ENCODE results near the gene PHC2. TPM values are rescaled to one million over a fixed set of nuclear protein-coding genes. Genes with fewer than 3 reads are reported as not detected.

Gene PHC2
- total and polyA plus RNA-seq, 2 of the 13 experiments (the other 11 are each of a cell fraction or from before 2014, with no cell fraction given) = 52.5 to 84.9 TPM

DNA sequence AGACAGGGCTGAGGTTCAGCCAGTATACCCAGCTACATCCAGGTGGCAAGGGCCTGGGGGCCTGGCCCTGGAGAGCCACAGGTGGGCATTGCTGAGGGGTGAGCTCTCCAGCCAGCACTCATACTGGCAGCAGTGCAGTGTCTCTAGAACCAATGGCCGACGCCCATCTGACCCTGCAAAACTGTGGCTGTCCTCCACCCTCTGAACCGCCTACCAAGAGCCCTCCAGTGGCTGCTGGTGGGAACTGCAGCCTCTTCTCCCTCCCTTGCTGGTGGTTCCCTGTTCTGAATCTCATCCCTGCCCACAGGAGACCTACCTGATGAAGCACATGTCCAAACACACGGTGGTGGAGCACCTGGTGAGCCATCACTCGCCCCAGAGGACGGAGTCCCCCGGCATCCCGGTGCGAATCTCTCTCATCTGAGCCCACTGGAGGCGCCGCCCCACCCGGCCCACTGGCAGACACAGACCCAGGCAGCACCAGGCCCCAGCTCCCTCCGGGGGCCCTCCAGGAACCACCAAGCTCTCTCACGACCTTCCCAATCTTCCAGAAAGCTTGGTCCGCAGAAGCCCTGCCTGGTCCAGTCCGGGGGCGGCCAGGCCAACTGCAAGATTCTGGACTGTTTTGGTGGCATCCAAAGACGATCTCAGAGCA, 132.1 kb downstream of the PHC2 start (continued):
- TF ChIP-seq YEATS4 (CRISPR knock-in tag; IDR thresholded peaks at IDR 0.05; ENCODE audit: borderline replicate concordance) (no peak), PHF5A (CRISPR knock-in tag; IDR thresholded peaks at IDR 0.05; ENCODE audit: low read depth, unreplicated experiment) (no peak), DNMT3B (CRISPR knock-in tag; conservative IDR thresholded peaks at IDR 0.05) (no peak), AGO2 (optimal IDR thresholded peaks at IDR 0.05; ENCODE audit: low read depth, low read length) (peak; percentile 34), TCF12 (IDR thresholded peaks at IDR 0.05) (no peak), TCF12 (CRISPR knock-in tag; IDR thresholded peaks at IDR 0.05) (no peak), JDP2 (CRISPR knock-in tag; IDR thresholded peaks at IDR 0.05; ENCODE audit: borderline replicate concordance) (no peak), TOE1 (CRISPR knock-in tag; IDR thresholded peaks at IDR 0.05) (no peak), SP1 (IDR thresholded peaks at IDR 0.05) (no peak), SP1 (CRISPR knock-in tag; IDR thresholded peaks at IDR 0.05) (peak; percentile 11; the same call in 1 of the 2 replicates), ERF (CRISPR knock-in tag; IDR thresholded peaks at IDR 0.05) (no peak)
- TF ChIP-seq, protein P1, sequence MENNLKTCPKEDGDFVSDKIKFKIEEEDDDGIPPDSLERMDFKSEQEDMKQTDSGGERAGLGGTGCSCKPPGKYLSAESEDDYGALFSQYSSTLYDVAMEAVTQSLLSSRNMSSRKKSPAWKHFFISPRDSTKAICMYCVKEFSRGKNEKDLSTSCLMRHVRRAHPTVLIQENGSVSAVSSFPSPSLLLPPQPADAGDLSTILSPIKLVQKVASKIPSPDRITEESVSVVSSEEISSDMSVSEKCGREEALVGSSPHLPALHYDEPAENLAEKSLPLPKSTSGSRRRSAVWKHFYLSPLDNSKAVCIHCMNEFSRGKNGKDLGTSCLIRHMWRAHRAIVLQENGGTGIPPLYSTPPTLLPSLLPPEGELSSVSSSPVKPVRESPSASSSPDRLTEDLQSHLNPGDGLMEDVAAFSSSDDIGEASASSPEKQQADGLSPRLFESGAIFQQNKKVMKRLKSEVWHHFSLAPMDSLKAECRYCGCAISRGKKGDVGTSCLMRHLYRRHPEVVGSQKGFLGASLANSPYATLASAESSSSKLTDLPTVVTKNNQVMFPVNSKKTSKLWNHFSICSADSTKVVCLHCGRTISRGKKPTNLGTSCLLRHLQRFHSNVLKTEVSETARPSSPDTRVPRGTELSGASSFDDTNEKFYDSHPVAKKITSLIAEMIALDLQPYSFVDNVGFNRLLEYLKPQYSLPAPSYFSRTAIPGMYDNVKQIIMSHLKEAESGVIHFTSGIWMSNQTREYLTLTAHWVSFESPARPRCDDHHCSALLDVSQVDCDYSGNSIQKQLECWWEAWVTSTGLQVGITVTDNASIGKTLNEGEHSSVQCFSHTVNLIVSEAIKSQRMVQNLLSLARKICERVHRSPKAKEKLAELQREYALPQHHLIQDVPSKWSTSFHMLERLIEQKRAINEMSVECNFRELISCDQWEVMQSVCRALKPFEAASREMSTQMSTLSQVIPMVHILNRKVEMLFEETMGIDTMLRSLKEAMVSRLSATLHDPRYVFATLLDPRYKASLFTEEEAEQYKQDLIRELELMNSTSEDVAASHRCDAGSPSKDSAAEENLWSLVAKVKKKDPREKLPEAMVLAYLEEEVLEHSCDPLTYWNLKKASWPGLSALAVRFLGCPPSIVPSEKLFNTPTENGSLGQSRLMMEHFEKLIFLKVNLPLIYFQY (CRISPR knock-in tag; IDR thresholded peaks at IDR 0.05; ENCODE audit: borderline replicate concordance) = no peak
- TF ChIP-seq, protein P2, sequence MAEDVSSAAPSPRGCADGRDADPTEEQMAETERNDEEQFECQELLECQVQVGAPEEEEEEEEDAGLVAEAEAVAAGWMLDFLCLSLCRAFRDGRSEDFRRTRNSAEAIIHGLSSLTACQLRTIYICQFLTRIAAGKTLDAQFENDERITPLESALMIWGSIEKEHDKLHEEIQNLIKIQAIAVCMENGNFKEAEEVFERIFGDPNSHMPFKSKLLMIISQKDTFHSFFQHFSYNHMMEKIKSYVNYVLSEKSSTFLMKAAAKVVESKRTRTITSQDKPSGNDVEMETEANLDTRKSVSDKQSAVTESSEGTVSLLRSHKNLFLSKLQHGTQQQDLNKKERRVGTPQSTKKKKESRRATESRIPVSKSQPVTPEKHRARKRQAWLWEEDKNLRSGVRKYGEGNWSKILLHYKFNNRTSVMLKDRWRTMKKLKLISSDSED (CRISPR knock-in tag; IDR thresholded peaks at IDR 0.05) = no peak
- TF ChIP-seq, protein P3, sequence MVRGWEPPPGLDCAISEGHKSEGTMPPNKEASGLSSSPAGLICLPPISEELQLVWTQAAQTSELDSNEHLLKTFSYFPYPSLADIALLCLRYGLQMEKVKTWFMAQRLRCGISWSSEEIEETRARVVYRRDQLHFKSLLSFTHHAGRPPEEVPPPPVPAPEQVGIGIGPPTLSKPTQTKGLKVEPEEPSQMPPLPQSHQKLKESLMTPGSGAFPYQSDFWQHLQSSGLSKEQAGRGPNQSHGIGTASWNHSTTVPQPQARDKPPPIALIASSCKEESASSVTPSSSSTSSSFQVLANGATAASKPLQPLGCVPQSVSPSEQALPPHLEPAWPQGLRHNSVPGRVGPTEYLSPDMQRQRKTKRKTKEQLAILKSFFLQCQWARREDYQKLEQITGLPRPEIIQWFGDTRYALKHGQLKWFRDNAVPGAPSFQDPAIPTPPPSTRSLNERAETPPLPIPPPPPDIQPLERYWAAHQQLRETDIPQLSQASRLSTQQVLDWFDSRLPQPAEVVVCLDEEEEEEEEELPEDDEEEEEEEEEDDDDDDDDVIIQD (CRISPR knock-in tag; IDR thresholded peaks at IDR 0.05; ENCODE audit: low read depth) = no peak
- TF ChIP-seq, protein P4, sequence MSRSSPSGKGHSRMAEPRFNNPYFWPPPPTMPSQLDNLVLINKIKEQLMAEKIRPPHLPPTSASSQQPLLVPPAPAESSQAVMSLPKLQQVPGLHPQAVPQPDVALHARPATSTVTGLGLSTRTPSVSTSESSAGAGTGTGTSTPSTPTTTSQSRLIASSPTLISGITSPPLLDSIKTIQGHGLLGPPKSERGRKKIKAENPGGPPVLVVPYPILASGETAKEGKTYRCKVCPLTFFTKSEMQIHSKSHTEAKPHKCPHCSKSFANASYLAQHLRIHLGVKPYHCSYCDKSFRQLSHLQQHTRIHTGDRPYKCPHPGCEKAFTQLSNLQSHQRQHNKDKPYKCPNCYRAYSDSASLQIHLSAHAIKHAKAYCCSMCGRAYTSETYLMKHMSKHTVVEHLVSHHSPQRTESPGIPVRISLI (CRISPR knock-in tag; IDR thresholded peaks at IDR 0.05; ENCODE audit: borderline replicate concordance) = no peak
- TF ChIP-seq, protein P5, sequence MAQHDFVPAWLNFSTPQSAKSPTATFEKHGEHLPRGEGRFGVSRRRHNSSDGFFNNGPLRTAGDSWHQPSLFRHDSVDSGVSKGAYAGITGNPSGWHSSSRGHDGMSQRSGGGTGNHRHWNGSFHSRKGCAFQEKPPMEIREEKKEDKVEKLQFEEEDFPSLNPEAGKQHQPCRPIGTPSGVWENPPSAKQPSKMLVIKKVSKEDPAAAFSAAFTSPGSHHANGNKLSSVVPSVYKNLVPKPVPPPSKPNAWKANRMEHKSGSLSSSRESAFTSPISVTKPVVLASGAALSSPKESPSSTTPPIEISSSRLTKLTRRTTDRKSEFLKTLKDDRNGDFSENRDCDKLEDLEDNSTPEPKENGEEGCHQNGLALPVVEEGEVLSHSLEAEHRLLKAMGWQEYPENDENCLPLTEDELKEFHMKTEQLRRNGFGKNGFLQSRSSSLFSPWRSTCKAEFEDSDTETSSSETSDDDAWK (CRISPR knock-in tag; IDR thresholded peaks at IDR 0.05) = no peak
- TF ChIP-seq, protein P6, sequence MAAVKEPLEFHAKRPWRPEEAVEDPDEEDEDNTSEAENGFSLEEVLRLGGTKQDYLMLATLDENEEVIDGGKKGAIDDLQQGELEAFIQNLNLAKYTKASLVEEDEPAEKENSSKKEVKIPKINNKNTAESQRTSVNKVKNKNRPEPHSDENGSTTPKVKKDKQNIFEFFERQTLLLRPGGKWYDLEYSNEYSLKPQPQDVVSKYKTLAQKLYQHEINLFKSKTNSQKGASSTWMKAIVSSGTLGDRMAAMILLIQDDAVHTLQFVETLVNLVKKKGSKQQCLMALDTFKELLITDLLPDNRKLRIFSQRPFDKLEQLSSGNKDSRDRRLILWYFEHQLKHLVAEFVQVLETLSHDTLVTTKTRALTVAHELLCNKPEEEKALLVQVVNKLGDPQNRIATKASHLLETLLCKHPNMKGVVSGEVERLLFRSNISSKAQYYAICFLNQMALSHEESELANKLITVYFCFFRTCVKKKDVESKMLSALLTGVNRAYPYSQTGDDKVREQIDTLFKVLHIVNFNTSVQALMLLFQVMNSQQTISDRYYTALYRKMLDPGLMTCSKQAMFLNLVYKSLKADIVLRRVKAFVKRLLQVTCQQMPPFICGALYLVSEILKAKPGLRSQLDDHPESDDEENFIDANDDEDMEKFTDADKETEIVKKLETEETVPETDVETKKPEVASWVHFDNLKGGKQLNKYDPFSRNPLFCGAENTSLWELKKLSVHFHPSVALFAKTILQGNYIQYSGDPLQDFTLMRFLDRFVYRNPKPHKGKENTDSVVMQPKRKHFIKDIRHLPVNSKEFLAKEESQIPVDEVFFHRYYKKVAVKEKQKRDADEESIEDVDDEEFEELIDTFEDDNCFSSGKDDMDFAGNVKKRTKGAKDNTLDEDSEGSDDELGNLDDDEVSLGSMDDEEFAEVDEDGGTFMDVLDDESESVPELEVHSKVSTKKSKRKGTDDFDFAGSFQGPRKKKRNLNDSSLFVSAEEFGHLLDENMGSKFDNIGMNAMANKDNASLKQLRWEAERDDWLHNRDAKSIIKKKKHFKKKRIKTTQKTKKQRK (IDR thresholded peaks at IDR 0.05; ENCODE audit: low read length) = no peak

Data from HepG2 (cell line).